DMS79 treated with DMSO at 0.1 percent for 48 hours (cell line): ENCODE measurements around the gene TM6SF1.

ENCODE experiments used
- DNase-seq: peaks from one replicate; lab custom pipeline; 2025; lab: John Stamatoyannopoulos, UW

TM6SF1 gene

GRCh38 chr15:83174891-83175290 is 67.4 kb downstream of the TM6SF1 start:
- DNase-seq = no peak

DNA sequence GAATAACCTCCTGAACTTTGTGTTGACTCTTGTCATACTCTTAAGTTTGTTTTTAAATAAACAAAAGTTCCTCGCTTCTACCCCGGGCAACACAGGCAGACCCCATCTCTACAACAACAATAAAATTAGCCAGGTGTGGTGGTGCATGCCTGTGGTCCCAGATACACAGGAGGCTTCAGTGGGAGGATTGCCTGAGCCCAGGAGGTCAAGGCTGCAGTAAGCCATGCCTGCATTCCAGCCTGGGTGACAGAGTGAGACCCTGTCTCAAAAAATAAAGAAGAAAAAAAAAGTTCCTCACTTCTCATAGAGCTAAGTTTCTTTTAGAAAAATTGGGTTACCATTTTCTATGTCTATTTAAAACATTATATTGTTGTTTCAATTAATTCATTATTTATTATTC is 70.9 kb downstream of the TM6SF1 start:
- DNase-seq = no peak

DNA sequence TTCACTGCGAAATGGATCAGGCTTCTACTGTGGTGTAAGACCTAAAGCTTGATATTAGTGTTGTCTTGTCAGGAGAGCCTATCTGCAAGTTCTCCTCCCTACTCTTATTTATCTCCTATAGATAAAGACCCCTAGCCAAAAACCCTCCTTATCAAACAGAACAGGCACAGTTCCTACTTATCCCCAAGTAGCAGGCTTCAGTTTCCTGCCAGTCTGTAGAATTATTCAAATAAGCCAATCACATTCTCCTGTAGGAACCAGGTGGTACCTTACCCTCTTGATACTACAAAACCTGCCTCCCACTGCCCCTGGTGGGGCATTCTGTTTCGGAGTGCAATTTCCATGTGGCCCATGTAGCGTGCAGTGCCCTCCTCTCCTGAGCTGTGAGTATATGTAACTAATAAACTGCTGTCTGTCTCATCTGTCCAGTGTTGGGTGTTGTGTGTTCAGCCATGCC is 71.5 kb downstream of the TM6SF1 start:
- no peak for DNase-seq

DNA sequence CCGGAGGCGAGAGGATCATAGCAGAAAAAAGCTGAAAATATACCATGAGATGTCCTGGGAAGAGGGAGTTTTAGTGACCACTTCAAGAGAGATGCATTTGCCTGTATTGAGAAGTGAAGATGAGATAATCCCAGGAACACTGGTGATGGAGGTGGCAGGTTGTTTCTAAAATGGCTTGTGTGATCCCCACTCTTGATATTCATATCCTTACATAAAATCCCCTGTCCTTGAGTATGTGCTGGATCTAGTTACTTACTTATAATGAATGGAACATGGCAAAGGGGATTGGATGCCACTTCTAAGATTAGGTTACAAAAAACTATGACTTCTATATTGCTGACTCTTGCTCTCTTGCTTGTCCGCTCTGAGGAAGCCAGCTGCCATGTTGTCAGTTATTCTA is 78.1 kb downstream of the TM6SF1 start:
- no peak for DNase-seq
